HCT116 (cell line): ENCODE results near the gene MED26.

Source experiments
- EZH2 ChIP-seq: fragments of 200-600 bp; sonication (generic); IDR thresholded peaks from 2 replicates; pipeline ENCODE4 v1.6.1; 2017; ENCODE audit warnings: antibody characterized with exemption, mixed run types
- EZH2phosphoT487 ChIP-seq: fragments of 200-600 bp; IDR thresholded peaks from 2 replicates; pipeline ENCODE4 v1.6.1; 2018; ENCODE audit warnings: antibody characterized with exemption, borderline replicate concordance
- POLR2A ChIP-seq: IDR thresholded peaks from 2 replicates; pipeline ENCODE4 v1.7.0; 2011; ENCODE audit warnings: borderline replicate concordance; ENCODE audit not compliant: insufficient read depth, insufficient read length; ENCODE audit errors: extremely low read depth
- ZNF274 ChIP-seq: fragments of 200-500 bp; sonication (Bioruptor generic); IDR thresholded peaks from 2 replicates; pipeline ENCODE4 v1.6.1; 2014; ENCODE audit warnings: mild to moderate bottlenecking, low read depth, low read length, inconsistent platforms
- TF ChIP-seq, protein P1 (sequence below): IDR thresholded peaks from 2 replicates; pipeline ENCODE4 v1.6.1; 2012; ENCODE audit warnings: low read depth
- TF ChIP-seq, protein P2 (sequence below): IDR thresholded peaks from 2 replicates; pipeline ENCODE4 v1.6.1; 2012
- TF ChIP-seq, protein P3 (sequence below), 3 experiments: fragments of 200-600 bp in 1 of 3; sonication (generic) in 1 of 3; IDR thresholded peaks in 2 of 3; conservative IDR thresholded peaks in 1 of 3; 2 replicates each; pipeline ENCODE4 v1.5.1; 2012 to 2017; ENCODE audit warnings: low read depth in 2 of 3, low read length in 2 of 3, antibody characterized with exemption in 1 of 3, borderline replicate concordance in 1 of 3, control low read depth in 1 of 3, mild to moderate bottlenecking in 1 of 3, mixed read lengths in 1 of 3, mixed run types in 1 of 3, moderate library complexity in 1 of 3; ENCODE audit not compliant: insufficient read depth in 1 of 3
- TF ChIP-seq, protein P4 (sequence below): IDR thresholded peaks from 2 replicates; pipeline ENCODE4 v1.6.1; 2012

DNA sequence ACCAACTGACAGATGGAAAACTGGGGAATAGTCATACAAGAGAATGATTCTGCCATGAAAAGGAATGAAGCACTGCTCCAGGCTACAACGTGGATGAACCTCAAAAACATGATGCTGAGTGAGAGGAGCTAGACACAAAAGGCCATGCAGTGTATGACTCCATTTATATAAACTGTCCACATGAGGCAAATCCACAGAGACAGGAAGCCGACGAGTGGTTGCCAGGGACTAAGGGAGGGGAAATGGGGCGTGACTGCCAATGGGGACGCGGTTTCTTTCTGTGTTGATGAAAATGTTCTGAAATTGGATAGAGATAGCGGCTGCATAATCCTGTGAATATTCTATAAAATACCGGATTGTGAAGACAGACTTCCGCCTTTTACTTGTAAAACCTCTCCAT, 21.7 kb upstream of the MED26 start:
- TF ChIP-seq, protein P1, sequence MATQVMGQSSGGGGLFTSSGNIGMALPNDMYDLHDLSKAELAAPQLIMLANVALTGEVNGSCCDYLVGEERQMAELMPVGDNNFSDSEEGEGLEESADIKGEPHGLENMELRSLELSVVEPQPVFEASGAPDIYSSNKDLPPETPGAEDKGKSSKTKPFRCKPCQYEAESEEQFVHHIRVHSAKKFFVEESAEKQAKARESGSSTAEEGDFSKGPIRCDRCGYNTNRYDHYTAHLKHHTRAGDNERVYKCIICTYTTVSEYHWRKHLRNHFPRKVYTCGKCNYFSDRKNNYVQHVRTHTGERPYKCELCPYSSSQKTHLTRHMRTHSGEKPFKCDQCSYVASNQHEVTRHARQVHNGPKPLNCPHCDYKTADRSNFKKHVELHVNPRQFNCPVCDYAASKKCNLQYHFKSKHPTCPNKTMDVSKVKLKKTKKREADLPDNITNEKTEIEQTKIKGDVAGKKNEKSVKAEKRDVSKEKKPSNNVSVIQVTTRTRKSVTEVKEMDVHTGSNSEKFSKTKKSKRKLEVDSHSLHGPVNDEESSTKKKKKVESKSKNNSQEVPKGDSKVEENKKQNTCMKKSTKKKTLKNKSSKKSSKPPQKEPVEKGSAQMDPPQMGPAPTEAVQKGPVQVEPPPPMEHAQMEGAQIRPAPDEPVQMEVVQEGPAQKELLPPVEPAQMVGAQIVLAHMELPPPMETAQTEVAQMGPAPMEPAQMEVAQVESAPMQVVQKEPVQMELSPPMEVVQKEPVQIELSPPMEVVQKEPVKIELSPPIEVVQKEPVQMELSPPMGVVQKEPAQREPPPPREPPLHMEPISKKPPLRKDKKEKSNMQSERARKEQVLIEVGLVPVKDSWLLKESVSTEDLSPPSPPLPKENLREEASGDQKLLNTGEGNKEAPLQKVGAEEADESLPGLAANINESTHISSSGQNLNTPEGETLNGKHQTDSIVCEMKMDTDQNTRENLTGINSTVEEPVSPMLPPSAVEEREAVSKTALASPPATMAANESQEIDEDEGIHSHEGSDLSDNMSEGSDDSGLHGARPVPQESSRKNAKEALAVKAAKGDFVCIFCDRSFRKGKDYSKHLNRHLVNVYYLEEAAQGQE, result no peak
- TF ChIP-seq, protein P2, sequence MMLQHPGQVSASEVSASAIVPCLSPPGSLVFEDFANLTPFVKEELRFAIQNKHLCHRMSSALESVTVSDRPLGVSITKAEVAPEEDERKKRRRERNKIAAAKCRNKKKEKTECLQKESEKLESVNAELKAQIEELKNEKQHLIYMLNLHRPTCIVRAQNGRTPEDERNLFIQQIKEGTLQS, result no peak
- no peak for TF ChIP-seq ZNF274
- TF ChIP-seq, protein P3, sequence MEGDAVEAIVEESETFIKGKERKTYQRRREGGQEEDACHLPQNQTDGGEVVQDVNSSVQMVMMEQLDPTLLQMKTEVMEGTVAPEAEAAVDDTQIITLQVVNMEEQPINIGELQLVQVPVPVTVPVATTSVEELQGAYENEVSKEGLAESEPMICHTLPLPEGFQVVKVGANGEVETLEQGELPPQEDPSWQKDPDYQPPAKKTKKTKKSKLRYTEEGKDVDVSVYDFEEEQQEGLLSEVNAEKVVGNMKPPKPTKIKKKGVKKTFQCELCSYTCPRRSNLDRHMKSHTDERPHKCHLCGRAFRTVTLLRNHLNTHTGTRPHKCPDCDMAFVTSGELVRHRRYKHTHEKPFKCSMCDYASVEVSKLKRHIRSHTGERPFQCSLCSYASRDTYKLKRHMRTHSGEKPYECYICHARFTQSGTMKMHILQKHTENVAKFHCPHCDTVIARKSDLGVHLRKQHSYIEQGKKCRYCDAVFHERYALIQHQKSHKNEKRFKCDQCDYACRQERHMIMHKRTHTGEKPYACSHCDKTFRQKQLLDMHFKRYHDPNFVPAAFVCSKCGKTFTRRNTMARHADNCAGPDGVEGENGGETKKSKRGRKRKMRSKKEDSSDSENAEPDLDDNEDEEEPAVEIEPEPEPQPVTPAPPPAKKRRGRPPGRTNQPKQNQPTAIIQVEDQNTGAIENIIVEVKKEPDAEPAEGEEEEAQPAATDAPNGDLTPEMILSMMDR (IDR thresholded peaks at IDR 0.05 in 2 of 3, conservative IDR thresholded peaks at IDR 0.05 in 1 of 3; ENCODE audit: borderline replicate concordance in 1 of 3, insufficient read depth in 1 of 3, low read depth in 2 of 3, low read length in 2 of 3), result no peak
- no peak for TF ChIP-seq POLR2A
- no peak for TF ChIP-seq EZH2
- TF ChIP-seq EZH2phosphoT487, result no peak
- TF ChIP-seq, protein P4, sequence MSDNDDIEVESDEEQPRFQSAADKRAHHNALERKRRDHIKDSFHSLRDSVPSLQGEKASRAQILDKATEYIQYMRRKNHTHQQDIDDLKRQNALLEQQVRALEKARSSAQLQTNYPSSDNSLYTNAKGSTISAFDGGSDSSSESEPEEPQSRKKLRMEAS, result no peak
